CD14-positive monocyte (primary cell): ENCODE data around the gene IFNK. TPM values are rescaled to one million over a fixed set of nuclear protein-coding genes. Genes with fewer than 3 reads are reported as not detected.

ENCODE experiments used
- DNase-seq, 3 donors: peaks; one replicate each; pipeline ENCODE4 v3.0.0-alpha.2; 2011 to 2022
- H2AFZ ChIP-seq: 2 replicates; pipeline ENCODE4 v1.6.0; 2012; ENCODE audit warnings: mild to moderate bottlenecking, low read depth, low read length, inconsistent platforms; ENCODE audit not compliant: insufficient read depth, poor library complexity, severe bottlenecking
- H3K27ac ChIP-seq, 2 donors: 1 replicate in 1 of 2; 2 replicates in 1 of 2; pipeline ENCODE4 v1.5.1; 2012 to 2013; ENCODE audit warnings: low read length in 2 of 2, control low read depth in 1 of 2, inconsistent platforms in 1 of 2, low read depth in 1 of 2, mild to moderate bottlenecking in 1 of 2
- H3K27me3 ChIP-seq, 2 donors: one replicate each; pipeline versions ENCODE4 v1.6.0 to v1.6.1; 2011 to 2013; ENCODE audit warnings: low read length in 2 of 2; ENCODE audit not compliant: control insufficient read depth in 2 of 2, insufficient read depth in 2 of 2
- H3K36me3 ChIP-seq, 2 donors: replicated peaks in 1 of 2; 1 replicate in 1 of 2; 2 replicates in 1 of 2; pipeline versions ENCODE4 v1.5.1 to v1.6.1; 2012 to 2013; ENCODE audit warnings: low read length in 2 of 2, control low read depth in 1 of 2, inconsistent platforms in 1 of 2, mild to moderate bottlenecking in 1 of 2; ENCODE audit not compliant: insufficient read depth in 2 of 2, control insufficient read depth in 1 of 2
- H3K4me1 ChIP-seq, 2 donors: 1 replicate in 1 of 2; 2 replicates in 1 of 2; pipeline versions ENCODE4 v1.5.1 to v1.6.1; 2012 to 2013; ENCODE audit warnings: low read length in 2 of 2, control low read depth in 1 of 2, inconsistent platforms in 1 of 2, mild to moderate bottlenecking in 1 of 2, moderate library complexity in 1 of 2; ENCODE audit not compliant: insufficient read depth in 2 of 2, control insufficient read depth in 1 of 2
- H3K4me2 ChIP-seq: replicated peaks from 2 replicates; pipeline ENCODE3; 2012; ENCODE audit warnings: low read length, moderate library complexity, mild to moderate bottlenecking; ENCODE audit not compliant: poor library complexity, severe bottlenecking; ENCODE audit errors: extremely low read depth
- H3K4me3 ChIP-seq, 3 experiments: fragments of 200-600 bp in 1 of 3; sonication (generic) in 1 of 3; replicated peaks in 1 of 3; 1 replicate in 2 of 3; 2 replicates in 1 of 3; pipeline ENCODE4 v1.5.1; 2011 to 2013; ENCODE audit warnings: low read length in 3 of 3, mild to moderate bottlenecking in 3 of 3, control low read depth in 2 of 3, low read depth in 2 of 3, inconsistent platforms in 1 of 3, moderate library complexity in 1 of 3
- H3K79me2 ChIP-seq: 2 replicates; pipeline ENCODE4 v1.6.0; 2012; ENCODE audit warnings: mild to moderate bottlenecking, control low read depth, inconsistent platforms, low read length, moderate library complexity; ENCODE audit not compliant: insufficient read depth
- H3K9ac ChIP-seq: 2 replicates; pipeline ENCODE4 v1.6.0; 2017; ENCODE audit warnings: low read length, mild to moderate bottlenecking; ENCODE audit not compliant: insufficient read depth, poor library complexity, severe bottlenecking
- H3K9me3 ChIP-seq, 2 donors: replicated peaks in 1 of 2; 1 replicate in 1 of 2; 2 replicates in 1 of 2; pipeline versions ENCODE4 v1.5.1 to v1.6.1; 2012 to 2013; ENCODE audit warnings: low read length in 2 of 2, control low read depth in 1 of 2; ENCODE audit not compliant: control insufficient read depth in 1 of 2, insufficient read depth in 1 of 2
- H4K20me1 ChIP-seq: 2 replicates; pipeline ENCODE4 v1.6.0; 2012; ENCODE audit warnings: mild to moderate bottlenecking, low read length, control low read depth, moderate library complexity; ENCODE audit not compliant: insufficient read depth
- H3K27ac Mint-ChIP-seq, 7 donors: one replicate each; pipeline ENCODE4 v1.8.0; 2020; ENCODE audit warnings: mild to moderate bottlenecking in 7 of 7, mixed read lengths in 7 of 7, moderate library complexity in 6 of 7, inconsistent platforms in 2 of 7
- H3K27me3 Mint-ChIP-seq, 3 donors: one replicate each; pipeline ENCODE4 v1.8.0; 2021 to 2022; ENCODE audit warnings: low read depth in 3 of 3, mild to moderate bottlenecking in 3 of 3, mixed read lengths in 3 of 3, moderate library complexity in 3 of 3, inconsistent platforms in 1 of 3
- H3K36me3 Mint-ChIP-seq, 2 donors: one replicate each; pipeline ENCODE4 v1.8.0; 2020; ENCODE audit warnings: mixed read lengths in 2 of 2, inconsistent platforms in 1 of 2, mild to moderate bottlenecking in 1 of 2
- H3K4me1 Mint-ChIP-seq: one replicate; pipeline ENCODE4 v1.8.0; 2020; ENCODE audit warnings: mild to moderate bottlenecking, mixed read lengths
- H3K4me3 Mint-ChIP-seq, 2 donors: one replicate each; pipeline ENCODE4 v1.8.0; 2020; ENCODE audit warnings: mild to moderate bottlenecking in 2 of 2, mixed read lengths in 2 of 2, moderate library complexity in 1 of 2
- H3K9me3 Mint-ChIP-seq, 7 donors: one replicate each; pipeline ENCODE4 v1.8.0; 2020 to 2022; ENCODE audit warnings: mixed read lengths in 7 of 7, mild to moderate bottlenecking in 6 of 7, moderate library complexity in 6 of 7, inconsistent platforms in 2 of 7
- CTCF ChIP-seq: fragments of 200-600 bp; IDR thresholded peaks from one replicate; pipeline ENCODE4 v1.8.0; 2022; ENCODE audit warnings: antibody characterized with exemption, mild to moderate bottlenecking
- WGBS: methylation state at CpG from one replicate; pipeline ENCODE4 v1.1.5; 2013; ENCODE audit warnings: missing lambda C conversion rate; ENCODE audit not compliant: insufficient coverage; 5-methylcytosine and 5-hydroxymethylcytosine counted together
- intact Hi-C, 2 donors: fragments of 100-400 bp; cut with micrococcal nuclease; formaldehyde crosslinking; loops; one replicate each; pipeline versions ENCODE4 v1.15.0 to v1.15.1; 2023
- polyA plus RNA-seq, 3 donors: library from polyadenylated mRNA; depleted of rRNA in 1 of 3; unstranded in 2 of 3; stranded (reverse) in 1 of 3; fragments of 300-500 nt in 2 of 3; fragments of >200 nt in 1 of 3; fragmentation: Illumina TruSeq in 2 of 3; gene quantifications; 1 replicate in 2 of 3; 2 replicates in 1 of 3; pipeline ENCODE4 v1.2.3, GENCODE V29; 2012 to 2021

The IFNK gene
- polyA plus RNA-seq, 3 donors, result not detected

- H3K9me3 Mint-ChIP-seq, result peaks cover 0 to 1% (median 0%) of the 10 kb centered on the region in 7 donors
Measured at GRCh38 chr9:27561685-27562084, 37.6 kb downstream of the IFNK start.

GRCh38 chr9:27563738-27564430, 39.8 kb downstream of the IFNK start:
- peak in 2 of 3 donors; percentile 33 to 41 for DNase-seq
- H3K36me3 ChIP-seq, result peaks cover 45 to 76% of the 10 kb centered on the region in 2 donors
- H3K27ac ChIP-seq, result peak overlapping the region; percentile 32 to 85

More at GRCh38 chr9:27561685-27562084, 37.6 kb downstream of the IFNK start:
- H3K4me3 ChIP-seq, result no peak overlapping the region
- Mint-ChIP-seq H3K4me1 (peaks cover 41% of the 10 kb centered on the region), H3K4me3 (no peak overlapping the region), H3K27me3 (no peaks in the 10 kb centered on the region), H3K27ac (peak overlapping the region in 5 of 7 donors; percentile 16 to 76 (median 38)), H3K36me3 (peaks cover 57 to 72% of the 10 kb centered on the region in 2 donors)
- H3K27me3 ChIP-seq, result no peaks in the 10 kb centered on the region
- H2AFZ ChIP-seq, result no peak overlapping the region
- intact Hi-C loops, result no loop called here
- TF ChIP-seq CTCF, result no peak
- DNase-seq, result no peak
- H3K36me3 ChIP-seq, result peaks cover 67 to 79% of the 10 kb centered on the region in 2 donors
- H3K9me3 ChIP-seq, result no peaks in the 10 kb centered on the region
- peaks cover 72% of the 10 kb centered on the region for H3K79me2 ChIP-seq
- H4K20me1 ChIP-seq, result peaks cover 8% of the 10 kb centered on the region
- no peak overlapping the region for H3K9ac ChIP-seq
- H3K4me1 ChIP-seq, result peaks cover 37 to 44% of the 10 kb centered on the region in 2 donors
- 100% methylated on average over 1 of the region's 3 CpGs for WGBS
- no peak overlapping the region for H3K4me2 ChIP-seq
- peak overlapping the region in 1 of 2 donors; percentile 50 for H3K27ac ChIP-seq

More at GRCh38 chr9:27563738-27564430, 39.8 kb downstream of the IFNK start:
- no CpG with 5 or more reads among the region's 4 CpGs for WGBS
- H3K79me2 ChIP-seq, result peaks cover 83% of the 10 kb centered on the region
- peak overlapping the region; percentile 29 for H3K9ac ChIP-seq
- no peaks in the 10 kb centered on the region for H4K20me1 ChIP-seq
- H3K4me1 ChIP-seq, result peaks cover 58 to 66% of the 10 kb centered on the region in 2 donors
- peak overlapping the region; percentile 73 for H3K4me2 ChIP-seq
- Mint-ChIP-seq H3K27me3 (no peaks in the 10 kb centered on the region), H3K9me3 (peaks cover 0 to 4% (median 0%) of the 10 kb centered on the region in 7 donors), H3K27ac (peak overlapping the region; percentile 87 to 96 (median 92)), H3K4me3 (peak overlapping the region in 1 of 2 donors; percentile 76), H3K36me3 (peaks cover 61 to 68% of the 10 kb centered on the region in 2 donors), H3K4me1 (peaks cover 61% of the 10 kb centered on the region)
- no peaks in the 10 kb centered on the region for H3K27me3 ChIP-seq
- H3K9me3 ChIP-seq, result no peaks in the 10 kb centered on the region
- intact Hi-C loops, result loop anchor here in 1 of 2 donors (1.0 kb wide), 1 partner anchor 8 kb away; no protein-coding TSS in a partner anchor
- H3K4me3 ChIP-seq, result peak overlapping the region; percentile 26 to 67 (median 32)
- no peak for TF ChIP-seq CTCF
- H2AFZ ChIP-seq, result no peak overlapping the region
